Measurements from ENCODE around the gene TRIM21.

TRIM21 gene

GRCh38 chr11:4393209-4393857, at the start of gene TRIM21:
Gene TRIM21, minus strand, starts transcription at chr11:4393702. Its CDS starts 3,293 bp downstream, at chr11:4390409.
- TF ChIP-seq CTCF (IDR thresholded peaks at IDR 0.05; ENCODE audit: insufficient read depth, low read length, missing control alignments) = no peak
- ChIA-PET POLR2A (no interaction called here), CTCF (interaction anchor here (1.1 kb wide), 1 partner anchor 10 kb away, joined by 3 read pairs; no protein-coding TSS in a partner anchor)
- peak within 1 kb of the TSS; percentile 95 for H3K4me3 ChIP-seq (ENCODE audit: low read depth, low read length)
- peak; percentile 31 for DNase-seq (ENCODE audit: low read depth, low spot score)

- TF ChIP-seq CTCF (IDR thresholded peaks at IDR 0.05; ENCODE audit: insufficient read depth, low read length, missing control alignments) = no peak
- CTCF ChIA-PET = no interaction called here
- no peak overlapping the region for H3K4me3 ChIP-seq (ENCODE audit: low read depth, low read length)
- POLR2A ChIA-PET = no interaction called here
- no peak for DNase-seq (ENCODE audit: low read depth, low spot score)
These were observed 48.0 kb upstream of the TRIM21 start for GRCh38 chr11:4441515-4441914.

- no peak for TF ChIP-seq CTCF (IDR thresholded peaks at IDR 0.05; ENCODE audit: insufficient read depth, low read length, missing control alignments)
- DNase-seq (ENCODE audit: low read depth, low spot score) = no peak
- H3K4me3 ChIP-seq (ENCODE audit: low read depth, low read length) = no peak overlapping the region
- POLR2A ChIA-PET = no interaction called here
- CTCF ChIA-PET = no interaction called here
These were observed 42.9 kb upstream of the TRIM21 start for GRCh38 chr11:4436411-4436810.

GRCh38 chr11:4433856-4434255, 40.4 kb upstream of the TRIM21 start:
- ChIA-PET POLR2A (no interaction called here), CTCF (no interaction called here)

GRCh38 chr11:4430051-4430450, 36.5 kb upstream of the TRIM21 start:
- ChIA-PET CTCF (no interaction called here), POLR2A (no interaction called here)
- no peak for DNase-seq (ENCODE audit: low read depth, low spot score)
- no peak for TF ChIP-seq CTCF (IDR thresholded peaks at IDR 0.05; ENCODE audit: insufficient read depth, low read length, missing control alignments)
- no peak overlapping the region for H3K4me3 ChIP-seq (ENCODE audit: low read depth, low read length)

More at GRCh38 chr11:4433856-4434255, 40.4 kb upstream of the TRIM21 start:
- DNase-seq (ENCODE audit: low read depth, low spot score) = no peak
- no peak for TF ChIP-seq CTCF (IDR thresholded peaks at IDR 0.05; ENCODE audit: insufficient read depth, low read length, missing control alignments)
- H3K4me3 ChIP-seq (ENCODE audit: low read depth, low read length) = no peak overlapping the region

- H3K4me3 ChIP-seq (ENCODE audit: low read depth, low read length) = no peak overlapping the region
- POLR2A ChIA-PET = no interaction called here
- no peak for TF ChIP-seq CTCF (IDR thresholded peaks at IDR 0.05; ENCODE audit: insufficient read depth, low read length, missing control alignments)
- DNase-seq (ENCODE audit: low read depth, low spot score) = no peak
- CTCF ChIA-PET = no interaction called here
These were observed 24.9 kb upstream of the TRIM21 start for GRCh38 chr11:4418403-4418802.

All from AG04449 (cell line).